OCI-LY1 (cell line): Measurements from ENCODE around the gene DDI2.

Experiments used
- CTCF ChIP-seq: fragments of 200-600 bp; sonication (generic), shearing (Covaris generic); IDR thresholded peaks from 2 replicates; pipeline ENCODE4 v1.5.1; 2017; ENCODE audit warnings: mild to moderate bottlenecking, antibody characterized with exemption, low read length, moderate library complexity, mixed read lengths
- EZH2 ChIP-seq: fragments of 200-600 bp; sonication (generic), shearing (Covaris generic); IDR thresholded peaks from 2 replicates; pipeline ENCODE4 v1.8.0; 2017; ENCODE audit warnings: borderline replicate concordance, mixed run types, mild to moderate bottlenecking, antibody characterized with exemption, low read length, moderate library complexity, mixed read lengths

- no peak for TF ChIP-seq CTCF
- TF ChIP-seq EZH2, result no peak
Observed at GRCh38 chr1:15709226-15709625, 92.0 kb downstream of the DDI2 start.
